SK-N-SH (cell line): Measurements from ENCODE around the gene RGS7. TPM values are rescaled to one million over a fixed set of nuclear protein-coding genes. Genes with fewer than 3 reads are reported as not detected.

Experiments
- CTCF ChIA-PET: fragments of 300-600, 350-600 bp; formaldehyde crosslinking; extraction: SDS; loops from one replicate; lab custom pipeline; 2021; lab: Yijun Ruan, JAX
- POLR2A ChIA-PET: fragments of 350-600 bp; sonication (Branson Sonifier 250); formaldehyde crosslinking; extraction: SDS; loops from one replicate; lab custom pipeline; 2020; ENCODE audit warnings: antibody characterized with exemption, inconsistent platforms; lab: Yijun Ruan, JAX
- DNase-seq: peaks from one replicate; pipeline ENCODE4 v3.0.0; 2012
- H2AFZ ChIP-seq: fragments of 200-600 bp; sonication (generic); 2 replicates; pipeline ENCODE4 v1.8.1; 2016; ENCODE audit warnings: antibody characterized with exemption, mild to moderate bottlenecking, low read depth
- H3F3A ChIP-seq: fragments of 200-600 bp; sonication (generic); replicated peaks from 2 replicates; pipeline ENCODE3; 2016; ENCODE audit warnings: antibody characterized with exemption, mild to moderate bottlenecking; ENCODE audit not compliant: insufficient read depth
- H3K27ac ChIP-seq, 2 experiments: fragments of 200-500 bp in 1 of 2; fragments of 200-600 bp in 1 of 2; sonication (Bioruptor generic) in 1 of 2; sonication (generic), shearing (Covaris generic) in 1 of 2; 2 replicates each; pipeline versions ENCODE4 v1.5.1 to v1.6.1; 2014 to 2016; ENCODE audit warnings: low read depth in 2 of 2, inconsistent platforms in 1 of 2, low read length in 1 of 2, mild to moderate bottlenecking in 1 of 2, mixed read lengths in 1 of 2
- H3K27me3 ChIP-seq: fragments of 200-600 bp; sonication (generic), shearing (Covaris generic); 2 replicates; pipeline ENCODE4 v1.6.1; 2016; ENCODE audit warnings: mixed run types; ENCODE audit not compliant: insufficient read depth
- H3K36me3 ChIP-seq, 2 experiments: fragments of 200-500 bp in 1 of 2; fragments of 200-600 bp in 1 of 2; sonication (Bioruptor generic) in 1 of 2; sonication (generic) in 1 of 2; replicated peaks in 1 of 2; 2 replicates each; pipeline versions ENCODE3 to v1.5.1; 2014 to 2016; ENCODE audit warnings: low read length in 1 of 2, mild to moderate bottlenecking in 1 of 2; ENCODE audit not compliant: insufficient read depth in 2 of 2, control insufficient read depth in 1 of 2
- H3K4me1 ChIP-seq, 2 experiments: fragments of 200-500 bp in 1 of 2; fragments of 200-600 bp in 1 of 2; sonication (Bioruptor generic) in 1 of 2; sonication (generic), shearing (Covaris generic) in 1 of 2; 2 replicates each; pipeline versions ENCODE4 v1.5.1 to v1.6.1; 2014 to 2016; ENCODE audit warnings: low read depth in 1 of 2, low read length in 1 of 2, mixed run types in 1 of 2; ENCODE audit not compliant: insufficient read depth in 2 of 2, control insufficient read depth in 1 of 2
- H3K4me2 ChIP-seq: fragments of 200-600 bp; sonication (generic), shearing (Covaris generic); 2 replicates; pipeline ENCODE4 v1.6.1; 2017; ENCODE audit warnings: mixed run types
- H3K4me3 ChIP-seq, 2 experiments: fragments of 200-500 bp in 1 of 2; fragments of 200-600 bp in 1 of 2; sonication (Bioruptor generic) in 1 of 2; sonication (generic), shearing (Covaris generic) in 1 of 2; 2 replicates each; pipeline versions ENCODE4 v1.5.1 to v1.8.1; 2014 to 2016; ENCODE audit warnings: low read depth in 2 of 2, inconsistent platforms in 1 of 2, low read length in 1 of 2, mild to moderate bottlenecking in 1 of 2, mixed read lengths in 1 of 2, moderate library complexity in 1 of 2
- H3K79me2 ChIP-seq: fragments of 200-600 bp; sonication (generic); 2 replicates; pipeline ENCODE4 v1.8.1; 2017; ENCODE audit warnings: mild to moderate bottlenecking; ENCODE audit not compliant: insufficient read depth
- H3K9ac ChIP-seq: fragments of 200-600 bp; sonication (generic); 2 replicates; pipeline ENCODE4 v1.6.1; 2017; ENCODE audit warnings: mixed run types
- H3K9me2 ChIP-seq: fragments of 200-600 bp; sonication (generic); 2 replicates; pipeline ENCODE4 v1.6.1; 2017; ENCODE audit warnings: mixed run types
- H3K9me3 ChIP-seq: fragments of 200-600 bp; sonication (generic); 2 replicates; pipeline ENCODE4 v1.6.1; 2017; ENCODE audit warnings: mixed run types, mild to moderate bottlenecking, moderate library complexity
- H4K20me1 ChIP-seq: fragments of 200-600 bp; sonication (generic); 2 replicates; pipeline ENCODE4 v1.6.1; 2017; ENCODE audit warnings: mild to moderate bottlenecking, mixed run types; ENCODE audit not compliant: insufficient read depth
- CHD2 ChIP-seq: fragments of 150-350 bp; IDR thresholded peaks from 2 replicates; pipeline ENCODE4 v1.6.1; 2018; ENCODE audit warnings: low read length; ENCODE audit not compliant: partially characterized antibody
- EP300 ChIP-seq, 2 experiments: IDR thresholded peaks; 2 replicates each; pipeline versions ENCODE4 v1.4.0 to v1.6.1; 2012; ENCODE audit warnings: borderline replicate concordance in 1 of 2, low read depth in 1 of 2, low read length in 1 of 2
- FOSL2 ChIP-seq: IDR thresholded peaks from 2 replicates; pipeline ENCODE4 v1.4.0; 2012; ENCODE audit warnings: low read depth, mild to moderate bottlenecking, moderate library complexity, borderline replicate concordance
- FOXM1 ChIP-seq: IDR thresholded peaks from 2 replicates; pipeline ENCODE4 v1.4.0; 2012; ENCODE audit warnings: low read depth, mild to moderate bottlenecking
- GATA2 ChIP-seq: sonication (generic); formaldehyde crosslinking; IDR thresholded peaks from 2 replicates; pipeline ENCODE4 v1.5.0; 2020; ENCODE audit warnings: mild to moderate bottlenecking, missing genetic modification reagents
- JUND ChIP-seq: IDR thresholded peaks from 2 replicates; pipeline ENCODE4 v1.4.0; 2012
- MEF2A ChIP-seq: IDR thresholded peaks from 2 replicates; pipeline ENCODE4 v1.4.0; 2012; ENCODE audit warnings: low read depth, borderline replicate concordance
- NFIC ChIP-seq: IDR thresholded peaks from 2 replicates; pipeline ENCODE4 v1.4.0; 2012; ENCODE audit warnings: borderline replicate concordance
- NRF1 ChIP-seq: IDR thresholded peaks from 2 replicates; pipeline ENCODE4 v1.6.1; 2012; ENCODE audit warnings: low read depth, mild to moderate bottlenecking, low read length
- POLR2AphosphoS5 ChIP-seq: IDR thresholded peaks from 2 replicates; pipeline ENCODE4 v1.6.1; 2012; ENCODE audit warnings: low read depth, low read length
- RAD21 ChIP-seq: IDR thresholded peaks from 2 replicates; pipeline ENCODE4 v1.6.1; 2012; ENCODE audit warnings: mild to moderate bottlenecking, low read length
- RXRA ChIP-seq: IDR thresholded peaks from 2 replicates; pipeline ENCODE4 v1.4.0; 2012; ENCODE audit warnings: low read depth, mild to moderate bottlenecking, borderline replicate concordance
- TCF12 ChIP-seq: IDR thresholded peaks from 2 replicates; pipeline ENCODE4 v1.4.0; 2012
- TEAD4 ChIP-seq: IDR thresholded peaks from 2 replicates; pipeline ENCODE4 v1.4.0; 2012; ENCODE audit warnings: mild to moderate bottlenecking, borderline replicate concordance; ENCODE audit not compliant: insufficient read depth
- WGBS: methylation state at CpG from one replicate; pipeline ENCODE4 v1.1.6; 2017; ENCODE audit warnings: low lambda C conversion rate; 5-methylcytosine and 5-hydroxymethylcytosine counted together
- polyA plus RNA-seq, 3 experiments: library from polyadenylated mRNA; depleted of rRNA; stranded (reverse); fragments of >200 nt; gene quantifications; 2 replicates each; pipeline ENCODE4 v1.2.3, GENCODE V29; 2012
- TF ChIP-seq, protein P1 (sequence below): fragments of 200-600 bp; sonication (generic); IDR thresholded peaks from 2 replicates; pipeline ENCODE4 v1.6.1; 2017; ENCODE audit warnings: antibody characterized with exemption, mild to moderate bottlenecking, moderate library complexity
- TF ChIP-seq, protein P2 (sequence below): IDR thresholded peaks from 2 replicates; pipeline ENCODE4; 2012
- TF ChIP-seq, protein P3 (sequence below): IDR thresholded peaks from 2 replicates; pipeline ENCODE4 v1.4.0; 2012; ENCODE audit warnings: low read depth, borderline replicate concordance
- TF ChIP-seq, protein P4 (sequence below): IDR thresholded peaks from 2 replicates; pipeline ENCODE4 v1.4.0; 2012; ENCODE audit warnings: low read depth

Gene RGS7
- polyA plus RNA-seq, 1 of the 3 experiments (the other 2 are of a cell fraction), result 0.36 TPM

DNA sequence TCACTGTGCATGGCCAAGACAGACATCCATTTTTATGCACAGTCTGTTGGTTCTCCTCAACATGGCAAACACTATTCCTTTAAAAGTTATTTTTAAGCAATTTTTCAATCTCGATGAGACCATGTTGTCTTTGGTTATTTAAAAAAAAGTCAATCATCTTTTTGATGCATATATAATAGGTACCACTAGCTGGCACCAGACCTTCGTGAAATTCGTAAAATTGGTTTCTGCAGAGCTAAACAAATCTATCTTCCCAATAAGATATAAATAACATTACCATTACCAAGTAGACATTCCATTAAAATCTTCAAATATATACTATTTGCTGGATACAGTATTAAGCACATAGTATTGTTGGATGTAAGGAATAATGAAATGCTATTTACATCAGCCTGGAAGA is 525.1 kb downstream of the RGS7 start:
- no peak overlapping the region for H3K4me3 ChIP-seq
- no peaks in the 10 kb centered on the region for H3K9me2 ChIP-seq
- no peaks in the 10 kb centered on the region for H3K27me3 ChIP-seq
- no peak overlapping the region for H3K9ac ChIP-seq
- H3K27ac ChIP-seq, result peak overlapping the region; percentile 17 to 49; a peak in 3 of 4 replicates
- H4K20me1 ChIP-seq, result no peaks in the 10 kb centered on the region
- H2AFZ ChIP-seq, result no peak overlapping the region
- 55% methylated on average over 3 of the region's 3 CpGs for WGBS
- DNase-seq, result no peak
- no peaks in the 10 kb centered on the region for H3K9me3 ChIP-seq
- H3K36me3 ChIP-seq, result no peaks in the 10 kb centered on the region
- H3K4me1 ChIP-seq, result no peaks in the 10 kb centered on the region; a peak in 1 of 4 replicates
- H3K79me2 ChIP-seq, result no peaks in the 10 kb centered on the region
- TF ChIP-seq RXRA, result no peak
- no peak for TF ChIP-seq MEF2A
- peak; percentile 34 for TF ChIP-seq RAD21
- no peak for TF ChIP-seq TCF12
- TF ChIP-seq NRF1, result no peak
- TF ChIP-seq CHD2, result no peak
- TF ChIP-seq, protein P1, sequence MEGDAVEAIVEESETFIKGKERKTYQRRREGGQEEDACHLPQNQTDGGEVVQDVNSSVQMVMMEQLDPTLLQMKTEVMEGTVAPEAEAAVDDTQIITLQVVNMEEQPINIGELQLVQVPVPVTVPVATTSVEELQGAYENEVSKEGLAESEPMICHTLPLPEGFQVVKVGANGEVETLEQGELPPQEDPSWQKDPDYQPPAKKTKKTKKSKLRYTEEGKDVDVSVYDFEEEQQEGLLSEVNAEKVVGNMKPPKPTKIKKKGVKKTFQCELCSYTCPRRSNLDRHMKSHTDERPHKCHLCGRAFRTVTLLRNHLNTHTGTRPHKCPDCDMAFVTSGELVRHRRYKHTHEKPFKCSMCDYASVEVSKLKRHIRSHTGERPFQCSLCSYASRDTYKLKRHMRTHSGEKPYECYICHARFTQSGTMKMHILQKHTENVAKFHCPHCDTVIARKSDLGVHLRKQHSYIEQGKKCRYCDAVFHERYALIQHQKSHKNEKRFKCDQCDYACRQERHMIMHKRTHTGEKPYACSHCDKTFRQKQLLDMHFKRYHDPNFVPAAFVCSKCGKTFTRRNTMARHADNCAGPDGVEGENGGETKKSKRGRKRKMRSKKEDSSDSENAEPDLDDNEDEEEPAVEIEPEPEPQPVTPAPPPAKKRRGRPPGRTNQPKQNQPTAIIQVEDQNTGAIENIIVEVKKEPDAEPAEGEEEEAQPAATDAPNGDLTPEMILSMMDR, result peak; percentile 43
- CTCF ChIA-PET, result interaction anchor here (0.7 to 1.7 kb wide), 6 partner anchors 12 to 654 kb away, joined by 3 to 4 read pairs (median 3); no protein-coding TSS in a partner anchor
- no peak overlapping the region for H3K4me2 ChIP-seq
- POLR2A ChIA-PET, result no interaction called here
- peaks cover 7% of the 10 kb centered on the region for H3F3A ChIP-seq

DNA sequence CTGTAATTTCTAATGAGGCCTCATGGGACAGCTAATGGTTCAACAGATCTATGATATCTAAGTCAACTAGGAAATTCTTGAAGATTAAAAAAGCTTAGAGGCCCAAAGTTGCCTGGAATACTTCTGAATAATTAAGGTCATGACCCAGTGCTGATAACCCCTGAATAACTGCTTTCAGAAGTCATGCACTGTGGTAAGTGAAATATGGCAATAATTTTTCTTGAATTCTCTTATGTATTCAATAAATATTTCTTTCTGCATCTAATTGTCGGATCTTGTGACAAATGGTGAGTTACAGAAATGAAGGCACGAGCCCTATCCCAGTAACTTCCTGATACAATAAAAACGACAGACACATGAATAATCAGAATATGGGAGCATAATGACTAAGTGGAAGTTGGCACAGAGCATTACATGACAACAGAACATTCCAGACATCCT is 525.8 kb downstream of the RGS7 start:
- Histone ChIP-seq H3K9me2 (no peaks in the 10 kb centered on the region), H3F3A (peaks cover 7% of the 10 kb centered on the region), H3K79me2 (no peaks in the 10 kb centered on the region), H4K20me1 (no peaks in the 10 kb centered on the region), H2AFZ (peak overlapping the region; percentile 31; the same call in 1 of the 2 replicates), H3K4me2 (no peak overlapping the region), H3K27ac (peak overlapping the region; percentile 49 to 74; a peak in 3 of 4 replicates), H3K9ac (no peak overlapping the region), H3K27me3 (no peaks in the 10 kb centered on the region), H3K9me3 (no peaks in the 10 kb centered on the region), H3K4me3 (no peak overlapping the region), H3K4me1 (no peaks in the 10 kb centered on the region; a peak in 1 of 4 replicates), H3K36me3 (no peaks in the 10 kb centered on the region)
- DNase-seq, result no peak
- CTCF ChIA-PET, result interaction anchor here (0.7 to 1.7 kb wide), 5 partner anchors 13 to 654 kb away, joined by 3 to 5 read pairs (median 3); no protein-coding TSS in a partner anchor
- POLR2A ChIA-PET, result no interaction called here
- WGBS, result 15% methylated on average over 3 of the region's 3 CpGs
- TF ChIP-seq GATA2 (CRISPR knock-in tag) (no peak), NFIC (peak; percentile 64), TCF12 (peak; percentile 72), FOXM1 (no peak), MEF2A (0 out of 2 replicates have a peak, but pooled peaks have one; percentile 35), FOSL2 (peak; percentile 35; the same call in 1 of the 2 replicates), EP300 (IDR thresholded peaks at IDR 0.05; ENCODE audit: borderline replicate concordance in 1 of 2, low read depth in 1 of 2, low read length in 1 of 2) (peak in 1 of 2 experiments; percentile 80; a peak in 2 of 4 replicates), TEAD4 (peak; percentile 56), POLR2AphosphoS5 (no peak), RXRA (peak; percentile 87), JUND (peak; percentile 19; the same call in 1 of the 2 replicates)
- TF ChIP-seq, protein P2, sequence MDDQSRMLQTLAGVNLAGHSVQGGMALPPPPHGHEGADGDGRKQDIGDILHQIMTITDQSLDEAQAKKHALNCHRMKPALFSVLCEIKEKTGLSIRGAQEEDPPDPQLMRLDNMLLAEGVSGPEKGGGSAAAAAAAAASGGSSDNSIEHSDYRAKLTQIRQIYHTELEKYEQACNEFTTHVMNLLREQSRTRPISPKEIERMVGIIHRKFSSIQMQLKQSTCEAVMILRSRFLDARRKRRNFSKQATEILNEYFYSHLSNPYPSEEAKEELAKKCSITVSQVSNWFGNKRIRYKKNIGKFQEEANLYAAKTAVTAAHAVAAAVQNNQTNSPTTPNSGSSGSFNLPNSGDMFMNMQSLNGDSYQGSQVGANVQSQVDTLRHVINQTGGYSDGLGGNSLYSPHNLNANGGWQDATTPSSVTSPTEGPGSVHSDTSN, result peak; percentile 68
- TF ChIP-seq, protein P3, sequence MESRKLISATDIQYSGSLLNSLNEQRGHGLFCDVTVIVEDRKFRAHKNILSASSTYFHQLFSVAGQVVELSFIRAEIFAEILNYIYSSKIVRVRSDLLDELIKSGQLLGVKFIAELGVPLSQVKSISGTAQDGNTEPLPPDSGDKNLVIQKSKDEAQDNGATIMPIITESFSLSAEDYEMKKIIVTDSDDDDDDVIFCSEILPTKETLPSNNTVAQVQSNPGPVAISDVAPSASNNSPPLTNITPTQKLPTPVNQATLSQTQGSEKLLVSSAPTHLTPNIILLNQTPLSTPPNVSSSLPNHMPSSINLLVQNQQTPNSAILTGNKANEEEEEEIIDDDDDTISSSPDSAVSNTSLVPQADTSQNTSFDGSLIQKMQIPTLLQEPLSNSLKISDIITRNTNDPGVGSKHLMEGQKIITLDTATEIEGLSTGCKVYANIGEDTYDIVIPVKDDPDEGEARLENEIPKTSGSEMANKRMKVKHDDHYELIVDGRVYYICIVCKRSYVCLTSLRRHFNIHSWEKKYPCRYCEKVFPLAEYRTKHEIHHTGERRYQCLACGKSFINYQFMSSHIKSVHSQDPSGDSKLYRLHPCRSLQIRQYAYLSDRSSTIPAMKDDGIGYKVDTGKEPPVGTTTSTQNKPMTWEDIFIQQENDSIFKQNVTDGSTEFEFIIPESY, result no peak
- TF ChIP-seq, protein P4, sequence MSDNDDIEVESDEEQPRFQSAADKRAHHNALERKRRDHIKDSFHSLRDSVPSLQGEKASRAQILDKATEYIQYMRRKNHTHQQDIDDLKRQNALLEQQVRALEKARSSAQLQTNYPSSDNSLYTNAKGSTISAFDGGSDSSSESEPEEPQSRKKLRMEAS, result no peak
- TF ChIP-seq, protein P1, result no peak
